H1 (cell line): Measurements from ENCODE around the gene CREB1. TPM values are rescaled to one million over a fixed set of nuclear protein-coding genes. Genes with fewer than 3 reads are reported as not detected.

Experiments
- CTCF ChIA-PET: fragments of 300-600 bp; sonication (Branson Sonifier 250); formaldehyde crosslinking; loops from one replicate; lab custom pipeline; 2021; ENCODE audit not compliant: partially characterized antibody; lab: Charles Lee
- POLR2A ChIA-PET: fragments of 300-600 bp; sonication (Branson Sonifier 250); formaldehyde crosslinking; loops from one replicate; lab custom pipeline; 2021; ENCODE audit warnings: inconsistent platforms; ENCODE audit not compliant: partially characterized antibody; lab: Charles Lee
- DNase-seq, 2 experiments: peaks; one replicate each; pipeline versions ENCODE4 v3.0.0 to v3.0.0-alpha.2; 2010 to 2022; ENCODE audit warnings: low spot score in 2 of 2, low read depth in 1 of 2, mixed read lengths in 1 of 2
- FAIRE-seq: peaks from 2 replicates; lab custom pipeline; 2011; peaks lifted over from hg19 to GRCh38; lab: Jason Lieb, UNC
- H2AFZ ChIP-seq: 2 replicates; pipeline ENCODE4 v1.8.1; 2012; ENCODE audit warnings: low read length, inconsistent platforms
- H2AK5ac ChIP-seq: 2 replicates; pipeline ENCODE4 v1.6.1; 2013; ENCODE audit warnings: low read depth, low read length
- H2BK120ac ChIP-seq: replicated peaks from 2 replicates; pipeline ENCODE3; 2013; ENCODE audit warnings: low read depth, low read length, inconsistent platforms
- H2BK12ac ChIP-seq: 2 replicates; pipeline ENCODE4 v1.6.1; 2013; ENCODE audit warnings: low read depth, low read length
- H2BK15ac ChIP-seq: 2 replicates; pipeline ENCODE4 v1.6.1; 2013; ENCODE audit warnings: low read length
- H2BK20ac ChIP-seq: 2 replicates; pipeline ENCODE4 v1.6.1; 2013; ENCODE audit warnings: low read length
- H2BK5ac ChIP-seq: 2 replicates; pipeline ENCODE4 v1.6.1; 2013; ENCODE audit warnings: low read depth, low read length
- H3K14ac ChIP-seq: 2 replicates; pipeline ENCODE4 v1.6.1; 2013; ENCODE audit warnings: inconsistent platforms; ENCODE audit not compliant: insufficient read length
- H3K18ac ChIP-seq: 2 replicates; pipeline ENCODE4 v1.6.1; 2013; ENCODE audit warnings: low read length; ENCODE audit errors: extremely low read depth
- H3K23ac ChIP-seq: 2 replicates; pipeline ENCODE4 v1.6.1; 2013; ENCODE audit warnings: inconsistent platforms; ENCODE audit not compliant: insufficient read length
- H3K23me2 ChIP-seq: 2 replicates; pipeline ENCODE4 v1.6.1; 2013; ENCODE audit warnings: low read depth, low read length
- H3K27ac ChIP-seq: 2 replicates; pipeline ENCODE4 v1.6.1; 2011; ENCODE audit warnings: low read depth, low read length, inconsistent platforms
- H3K27me3 ChIP-seq, 4 experiments: replicated peaks in 1 of 4; 1 replicate in 1 of 4; 2 replicates in 3 of 4; pipeline versions ENCODE4 v1.6.1 to v1.8.1; 2011 to 2013; ENCODE audit warnings: low read length in 3 of 4, mild to moderate bottlenecking in 3 of 4, inconsistent platforms in 2 of 4, mixed read lengths in 2 of 4, moderate library complexity in 1 of 4; ENCODE audit not compliant: control insufficient read depth in 3 of 4, insufficient read depth in 3 of 4; ENCODE audit errors: extremely low read depth in 1 of 4
- H3K36me3 ChIP-seq, 4 experiments: 2 replicates each; pipeline versions ENCODE4 v1.6.1 to v1.8.1; 2011 to 2013; ENCODE audit warnings: mild to moderate bottlenecking in 4 of 4, low read length in 3 of 4, moderate library complexity in 2 of 4, control low read depth in 1 of 4, inconsistent platforms in 1 of 4; ENCODE audit not compliant: insufficient read depth in 4 of 4, control insufficient read depth in 2 of 4
- H3K4ac ChIP-seq: replicated peaks from 2 replicates; pipeline ENCODE3; 2013; ENCODE audit warnings: low read length, low read depth, mixed read lengths, inconsistent platforms; ENCODE audit not compliant: insufficient read length
- H3K4me1 ChIP-seq, 4 experiments: replicated peaks in 1 of 4; 1 replicate in 1 of 4; 2 replicates in 3 of 4; pipeline versions ENCODE4 v1.6.1 to v1.8.1; 2011 to 2013; ENCODE audit warnings: low read length in 3 of 4, inconsistent platforms in 2 of 4, mixed read lengths in 1 of 4; ENCODE audit not compliant: insufficient read depth in 4 of 4, control insufficient read depth in 3 of 4
- H3K4me2 ChIP-seq, 2 experiments: 2 replicates each; pipeline versions ENCODE4 v1.6.1 to v1.8.1; 2011 to 2013; ENCODE audit warnings: low read depth in 2 of 2, low read length in 2 of 2, control low read depth in 1 of 2, inconsistent platforms in 1 of 2, mild to moderate bottlenecking in 1 of 2; ENCODE audit not compliant: insufficient read depth in 1 of 2
- H3K4me3 ChIP-seq, 4 experiments: fragments of 200-600, 300-600 bp in 1 of 4; sonication (generic), shearing (Covaris generic), sonication (Bioruptor Twin) in 1 of 4; 2 replicates each; pipeline versions ENCODE4 v1.5.1 to v1.8.1; 2011 to 2016; ENCODE audit warnings: low read length in 4 of 4, low read depth in 3 of 4, control low read depth in 2 of 4, inconsistent platforms in 2 of 4, mild to moderate bottlenecking in 2 of 4, mixed read lengths in 1 of 4, moderate library complexity in 1 of 4; ENCODE audit not compliant: insufficient read depth in 2 of 4; ENCODE audit errors: extremely low read depth in 1 of 4
- H3K56ac ChIP-seq: replicated peaks from 2 replicates; pipeline ENCODE3; 2013; ENCODE audit warnings: low read depth, mild to moderate bottlenecking, mixed read lengths, low read length, inconsistent platforms; ENCODE audit not compliant: insufficient read length
- H3K79me1 ChIP-seq: 2 replicates; pipeline ENCODE4 v1.6.1; 2013; ENCODE audit warnings: low read depth, low read length, control low read depth
- H3K79me2 ChIP-seq, 2 experiments: 2 replicates each; pipeline versions ENCODE4 v1.6.1 to v1.8.1; 2012 to 2013; ENCODE audit warnings: low read length in 2 of 2, mild to moderate bottlenecking in 2 of 2, inconsistent platforms in 1 of 2; ENCODE audit not compliant: insufficient read depth in 2 of 2, control insufficient read depth in 1 of 2
- H3K9ac ChIP-seq, 4 experiments: replicated peaks in 1 of 4; 1 replicate in 1 of 4; 2 replicates in 3 of 4; pipeline versions ENCODE4 v1.6.1 to v1.8.1; 2011 to 2013; ENCODE audit warnings: low read depth in 3 of 4, low read length in 3 of 4, control low read depth in 2 of 4, mild to moderate bottlenecking in 2 of 4, moderate library complexity in 2 of 4, inconsistent platforms in 1 of 4; ENCODE audit errors: extremely low read depth in 1 of 4
- H3K9me3 ChIP-seq, 2 experiments: 2 replicates each; pipeline versions ENCODE4 v1.6.1 to v1.8.1; 2012 to 2013; ENCODE audit warnings: mild to moderate bottlenecking in 2 of 2, moderate library complexity in 2 of 2, control low read depth in 1 of 2, inconsistent platforms in 1 of 2, low read depth in 1 of 2, low read length in 1 of 2, mixed read lengths in 1 of 2; ENCODE audit not compliant: insufficient read depth in 2 of 2
- H4K20me1 ChIP-seq, 2 experiments: replicated peaks in 1 of 2; 2 replicates each; pipeline versions ENCODE3 to v1.8.1; 2011 to 2013; ENCODE audit warnings: inconsistent platforms in 2 of 2, low read length in 2 of 2, mild to moderate bottlenecking in 1 of 2; ENCODE audit not compliant: insufficient read depth in 2 of 2, control insufficient read depth in 1 of 2
- H4K5ac ChIP-seq: 2 replicates; pipeline ENCODE4 v1.6.1; 2013; ENCODE audit warnings: low read length, low read depth, mixed read lengths, inconsistent platforms; ENCODE audit not compliant: insufficient read length
- H4K8ac ChIP-seq: 2 replicates; pipeline ENCODE4 v1.8.0; 2013; ENCODE audit warnings: mild to moderate bottlenecking, moderate library complexity, low read length, inconsistent platforms; ENCODE audit not compliant: insufficient read depth; ENCODE audit errors: extremely low read depth
- H4K91ac ChIP-seq: replicated peaks from 2 replicates; pipeline ENCODE3; 2013; ENCODE audit warnings: low read length, mixed read lengths, inconsistent platforms; ENCODE audit not compliant: insufficient read length
- BACH1 ChIP-seq: IDR thresholded peaks from 2 replicates; pipeline ENCODE4 v1.6.1; 2012; ENCODE audit warnings: low read length, improper control_type of control experiment
- POU5F1 ChIP-seq: IDR thresholded peaks from 2 replicates; pipeline ENCODE4 v1.6.1; 2011; ENCODE audit warnings: low read depth, mild to moderate bottlenecking, low read length, moderate library complexity
- SP1 ChIP-seq: IDR thresholded peaks from 2 replicates; pipeline ENCODE4 v1.6.1; 2011; ENCODE audit warnings: low read depth, low read length
- TEAD4 ChIP-seq: IDR thresholded peaks from 2 replicates; pipeline ENCODE4 v1.6.1; 2012; ENCODE audit warnings: low read depth, low read length, inconsistent platforms, mixed read lengths
- WGBS, 2 experiments: shearing (Covaris generic) in 1 of 2; methylation state at CpG; one replicate each; pipeline versions ENCODE4 v1.1.6 to v1.1.7; 2013 to 2015; ENCODE audit warnings: low lambda C conversion rate in 2 of 2, mixed read lengths in 2 of 2, inconsistent platforms in 1 of 2, low coverage in 1 of 2, missing lambda C conversion rate in 1 of 2; ENCODE audit not compliant: insufficient replicate concordance in 2 of 2, insufficient coverage in 1 of 2, insufficient read length in 1 of 2; ENCODE audit errors: extremely low coverage in 1 of 2, missing lambda C conversion rate in 1 of 2; 5-methylcytosine and 5-hydroxymethylcytosine counted together
- polyA plus RNA-seq, 7 experiments: library from polyadenylated mRNA; depleted of rRNA in 3 of 7; stranded (reverse) in 5 of 7; unstranded in 2 of 7; fragments of >200 nt in 5 of 7; fragments of 200-250 nt in 2 of 7; gene quantifications; 1 replicate in 5 of 7; 2 replicates in 1 of 7; 4 replicates in 1 of 7; pipeline versions ENCODE4 v1.2.1 to v1.2.3, GENCODE V29; 2011 to 2013; ENCODE audit warnings: missing spikeins in 2 of 7, mixed read lengths in 2 of 7
- total RNA-seq: library from RNA; stranded (reverse); fragmentation: NEBNext Ultra II Directional; extraction: Animal tissue kit (Norgen Biotek cat#: 25700); gene quantifications from 2 replicates; pipeline ENCODE4 v1.2.1, GENCODE V29; 2021

Gene CREB1
- total and polyA plus RNA-seq, 2 of the 8 experiments (the other 6 are each of a cell fraction or from before 2014, with no cell fraction given) = 46.3 to 99.0 TPM

DNA sequence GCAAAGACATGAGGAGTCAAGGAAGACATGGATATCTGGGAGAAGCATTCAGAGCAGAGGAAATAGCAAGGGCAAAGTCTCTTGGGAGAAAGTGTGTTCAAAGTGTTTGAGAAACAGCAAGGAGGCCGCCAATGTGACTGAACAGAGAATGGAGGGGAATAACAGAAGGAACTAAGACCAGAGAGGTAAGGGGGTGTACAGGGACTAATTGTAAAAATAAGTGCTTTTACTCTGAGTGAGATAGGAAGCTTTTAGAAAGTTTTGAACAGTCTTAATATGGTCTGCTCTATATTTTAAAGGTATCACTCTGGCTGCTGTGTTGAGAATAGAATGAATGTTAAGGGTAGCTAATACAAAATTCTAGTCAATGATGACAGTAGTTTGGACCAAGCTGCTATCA, 6.8 kb upstream of the CREB1 start:
- 100% methylated on average over 1 of the region's 1 CpG; no CpG with 5 or more reads in 1 of the 2 experiments for WGBS, 2 experiments
- no peak overlapping the region for H3K23ac ChIP-seq
- H4K91ac ChIP-seq = no peak overlapping the region
- H2BK20ac ChIP-seq = no peak overlapping the region
- FAIRE-seq (no peak), DNase-seq (no peak)
- H3K4me2 ChIP-seq = no peak overlapping the region
- H3K56ac ChIP-seq = no peak overlapping the region
- H3K9ac ChIP-seq = no peak overlapping the region
- no peaks in the 10 kb centered on the region; a peak in 1 of 8 replicates for H3K36me3 ChIP-seq
- H3K79me2 ChIP-seq = no peaks in the 10 kb centered on the region
- no peak overlapping the region for H3K14ac ChIP-seq
- H3K27me3 ChIP-seq = peaks cover 0 to 6% (median 4%) of the 10 kb centered on the region in 4 experiments; a peak in 4 of 7 replicates
- H3K23me2 ChIP-seq = no peaks in the 10 kb centered on the region; the same call in 1 of the 2 replicates
- H4K8ac ChIP-seq = no peak overlapping the region
- H3K4ac ChIP-seq = no peak overlapping the region
- ChIA-PET CTCF (interaction anchor here (1.2 to 1.8 kb wide), 2 partner anchors 16 to 25 kb away, joined by 4 read pairs; no protein-coding TSS in a partner anchor), POLR2A (interaction anchor here (1.0 kb wide), 1 partner anchor 10 kb away, joined by 4 read pairs; no protein-coding TSS in a partner anchor)
- peaks cover 0 to 4% of the 10 kb centered on the region in 2 experiments; a peak in 1 of 4 replicates for H3K9me3 ChIP-seq
- H4K5ac ChIP-seq = no peak overlapping the region
- H2AK5ac ChIP-seq = no peak overlapping the region
- no peak overlapping the region for H2BK120ac ChIP-seq
- no peak overlapping the region for H3K18ac ChIP-seq
- H3K79me1 ChIP-seq = no peaks in the 10 kb centered on the region
- H4K20me1 ChIP-seq = peaks cover 0 to 5% of the 10 kb centered on the region in 2 experiments
- no peak overlapping the region for H3K27ac ChIP-seq
- no peak overlapping the region for H2BK15ac ChIP-seq
- peaks cover 0 to 3% (median 0%) of the 10 kb centered on the region in 4 experiments; a peak in 2 of 7 replicates for H3K4me1 ChIP-seq
- no peak overlapping the region for H2BK12ac ChIP-seq
- no peak overlapping the region for H2AFZ ChIP-seq
- no peak overlapping the region for H2BK5ac ChIP-seq
- H3K4me3 ChIP-seq = no peak overlapping the region
- TF ChIP-seq SP1 (no peak), POU5F1 (no peak), TEAD4 (no peak), BACH1 (no peak)
